Ovary (tissue), 9 donors: ENCODE results near the gene PLA1A. TPM values are rescaled to one million over a fixed set of nuclear protein-coding genes. Genes with fewer than 3 reads are reported as not detected.

Experiments
- DNase-seq, 5 donors: peaks; one replicate each; pipeline ENCODE4 v3.0.0-alpha.2; 2019 to 2020
- H3K27ac ChIP-seq, 2 donors: fragments of 200-600 bp; one replicate each; pipeline versions ENCODE4 v1.5.1 to v1.8.0; 2019 to 2022
- H3K27me3 ChIP-seq: fragments of 200-600 bp; one replicate; pipeline ENCODE4 v1.8.0; 2022
- H3K36me3 ChIP-seq: fragments of 200-600 bp; sonication (generic); one replicate; pipeline ENCODE4 v1.5.1; 2019
- H3K4me1 ChIP-seq: one replicate; pipeline ENCODE4 v1.8.1; 2013; ENCODE audit warnings: mild to moderate bottlenecking, moderate library complexity; ENCODE audit not compliant: insufficient read depth
- H3K4me3 ChIP-seq: fragments of 200-600 bp; sonication (generic); one replicate; pipeline ENCODE4 v1.5.1; 2017
- H3K9me3 ChIP-seq, 2 donors: fragments of 200-600 bp in 1 of 2; sonication (generic) in 1 of 2; one replicate each; pipeline versions ENCODE4 v1.5.1 to v1.8.1; 2013 to 2019; ENCODE audit warnings: mild to moderate bottlenecking in 1 of 2, moderate library complexity in 1 of 2
- EP300 ChIP-seq: sonication (generic); formaldehyde crosslinking; IDR thresholded peaks from one replicate; pipeline ENCODE4 v1.6.1; 2017; ENCODE audit warnings: antibody characterized with exemption
- POLR2A ChIP-seq: fragments of 450-650 bp; IDR thresholded peaks from one replicate; pipeline ENCODE4 v1.6.1; 2017; ENCODE audit warnings: antibody characterized with exemption, mild to moderate bottlenecking, moderate library complexity
- WGBS, 3 donors: extraction: QIAGEN DNeasy Blood & Tissue Kit in 1 of 3; methylation state at CpG; one replicate each; pipeline versions ENCODE4 v1.1.5 to v1.1.7; 2013 to 2017; 5-methylcytosine and 5-hydroxymethylcytosine counted together
- intact Hi-C, 4 donors: fragments of 100-400 bp; cut with DNase I; formaldehyde crosslinking; loops; one replicate each; pipeline versions ENCODE4 v1.11.0 to v1.15.1; 2022 to 2023
- polyA plus RNA-seq, 2 donors: library from polyadenylated mRNA; stranded (reverse); fragments of 200-250 nt in 1 of 2; fragments of 350-450 nt in 1 of 2; fragmentation: Illumina TruSeq in 1 of 2; extraction: RNeasy Lipid Tissue Mini Kit (QIAGEN cat#74804) in 1 of 2; gene quantifications; one replicate each; pipeline ENCODE4 v1.2.3, GENCODE V29; 2013 to 2014
- total RNA-seq, 7 donors: library from RNA; depleted of rRNA in 2 of 7; stranded (reverse); fragments of >200 nt in 2 of 7; fragmentation: NEBNext Ultra II Directional in 3 of 7; extraction: Animal tissue kit (Norgen Biotek cat#: 25700) in 3 of 7; gene quantifications; one replicate each; pipeline versions ENCODE4 v1.1.0 to v1.2.4, GENCODE V29; 2016 to 2023
- TF ChIP-seq, protein P1 (sequence below), 3 donors: fragments of 450-650 bp in 2 of 3; fragments of 200-600 bp in 1 of 3; IDR thresholded peaks; one replicate each; pipeline versions ENCODE4 v1.5.1 to v1.8.0; 2016 to 2022; ENCODE audit warnings: antibody characterized with exemption in 3 of 3, mild to moderate bottlenecking in 1 of 3
- donor health status: DM: no; HTN: no; CAD: no; lungs with moderate emphysema.
- donor health status: DM: no; HTN: no; CAD: no.
- donor health status: Bipolar disorder and iron deficiency.
- donor health status: DM: yes; HTN: yes; CAD: no.
- donor health status: DM: no; HTN: no; CAD: no.
- donor health status: DM: yes; HTN: yes; CAD: no.

PLA1A gene
- total and polyA plus RNA-seq, 9 donors, result 0.53 to 9.9 (median 1.5) TPM

GRCh38 chr3:119571688-119572087 is 26.0 kb upstream of the PLA1A start:
- Histone ChIP-seq H3K4me1 (no peaks in the 10 kb centered on the region), H3K27me3 (no peaks in the 10 kb centered on the region), H3K9me3 (no peaks in the 10 kb centered on the region), H3K4me3 (no peak overlapping the region), H3K27ac (no peak overlapping the region), H3K36me3 (no peaks in the 10 kb centered on the region)
- TF ChIP-seq POLR2A (no peak), EP300 (no peak)
- TF ChIP-seq, protein P1, sequence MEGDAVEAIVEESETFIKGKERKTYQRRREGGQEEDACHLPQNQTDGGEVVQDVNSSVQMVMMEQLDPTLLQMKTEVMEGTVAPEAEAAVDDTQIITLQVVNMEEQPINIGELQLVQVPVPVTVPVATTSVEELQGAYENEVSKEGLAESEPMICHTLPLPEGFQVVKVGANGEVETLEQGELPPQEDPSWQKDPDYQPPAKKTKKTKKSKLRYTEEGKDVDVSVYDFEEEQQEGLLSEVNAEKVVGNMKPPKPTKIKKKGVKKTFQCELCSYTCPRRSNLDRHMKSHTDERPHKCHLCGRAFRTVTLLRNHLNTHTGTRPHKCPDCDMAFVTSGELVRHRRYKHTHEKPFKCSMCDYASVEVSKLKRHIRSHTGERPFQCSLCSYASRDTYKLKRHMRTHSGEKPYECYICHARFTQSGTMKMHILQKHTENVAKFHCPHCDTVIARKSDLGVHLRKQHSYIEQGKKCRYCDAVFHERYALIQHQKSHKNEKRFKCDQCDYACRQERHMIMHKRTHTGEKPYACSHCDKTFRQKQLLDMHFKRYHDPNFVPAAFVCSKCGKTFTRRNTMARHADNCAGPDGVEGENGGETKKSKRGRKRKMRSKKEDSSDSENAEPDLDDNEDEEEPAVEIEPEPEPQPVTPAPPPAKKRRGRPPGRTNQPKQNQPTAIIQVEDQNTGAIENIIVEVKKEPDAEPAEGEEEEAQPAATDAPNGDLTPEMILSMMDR (IDR thresholded peaks at IDR 0.05), result no peak
- intact Hi-C loops, result loop anchor here in 1 of 4 donors (10.0 kb wide), 1 partner anchor 103 kb away; the partner anchor contains the start of gene COX17
- no peak for DNase-seq
- WGBS, 3 donors, result 47 to 78% (median 65%) methylated on average over 5 of the region's 5 CpGs

DNA sequence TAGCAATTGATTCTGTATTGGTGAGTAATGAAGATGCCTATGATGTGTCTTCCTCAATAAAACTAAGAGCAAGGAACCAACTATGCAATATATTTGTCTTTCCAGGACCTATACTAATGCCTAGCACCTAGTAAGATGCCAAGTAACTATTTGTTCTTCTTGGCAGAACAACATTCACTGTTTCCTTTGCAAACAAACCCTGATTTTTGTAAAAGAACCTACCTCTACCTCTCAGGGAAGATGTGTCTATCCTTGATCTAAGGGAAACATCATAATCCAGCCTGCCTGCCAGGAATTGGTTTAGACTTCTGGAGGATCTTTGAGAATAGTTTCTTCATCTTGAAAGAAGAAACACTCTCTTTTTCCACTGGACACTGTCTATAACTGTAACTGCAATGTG is 22.2 kb upstream of the PLA1A start:
- Histone ChIP-seq H3K9me3 (no peaks in the 10 kb centered on the region), H3K4me3 (no peak overlapping the region), H3K27me3 (no peaks in the 10 kb centered on the region), H3K36me3 (no peaks in the 10 kb centered on the region), H3K27ac (no peak overlapping the region), H3K4me1 (no peaks in the 10 kb centered on the region)
- TF ChIP-seq POLR2A (no peak), EP300 (no peak)
- TF ChIP-seq, protein P1 (IDR thresholded peaks at IDR 0.05), result no peak
- intact Hi-C loops, result loop anchor here in 1 of 4 donors (10.0 kb wide), 1 partner anchor 99 kb away; the partner anchor contains the start of gene COX17
- no peak for DNase-seq

GRCh38 chr3:119579366-119580066 is 18.2 kb upstream of the PLA1A start, which contains the start of gene ADPRH:
Gene ADPRH, plus strand, starts transcription at chr3:119579492. Its CDS starts 2,678 bp downstream, at chr3:119582170.
- TF ChIP-seq, protein P1 (IDR thresholded peaks at IDR 0.05), result no peak
- no peak for TF ChIP-seq POLR2A
- TF ChIP-seq EP300, result no peak
- H3K9me3 ChIP-seq, result no peaks in the 10 kb centered on the region
- no peaks in the 10 kb centered on the region for H3K27me3 ChIP-seq
- peak; percentile 71 to 88 (median 76) for DNase-seq
- intact Hi-C loops, result loop anchor here in 1 of 4 donors (10.0 kb wide), 1 partner anchor 95 kb away; the partner anchor contains the start of gene COX17
- WGBS, 3 donors, result 1 to 2% (median 1%) methylated on average over 53 to 68 of the region's 68 CpGs
- H3K4me3 ChIP-seq, result peak within 1 kb of the TSS; percentile 69
- peak within 1 kb of the TSS; percentile 55 to 70 for H3K27ac ChIP-seq
- no peaks in the 10 kb centered on the region for H3K4me1 ChIP-seq
- H3K36me3 ChIP-seq, result no peaks in the 10 kb centered on the region

- no peaks in the 10 kb centered on the region for H3K27me3 ChIP-seq
- no peaks in the 10 kb centered on the region for H3K9me3 ChIP-seq
- H3K27ac ChIP-seq, result peak overlapping the region; percentile 55 to 70
- TF ChIP-seq EP300 (no peak), POLR2A (peak; percentile 13)
- H3K4me3 ChIP-seq, result peak overlapping the region; percentile 69
- DNase-seq, result peak in 4 of 5 donors; percentile 11 to 46 (median 27)
- no peaks in the 10 kb centered on the region for H3K4me1 ChIP-seq
- no peaks in the 10 kb centered on the region for H3K36me3 ChIP-seq
- intact Hi-C loops, result no loop called here
- 19 to 23% (median 21%) methylated on average over 16 of the region's 16 CpGs for WGBS, 3 donors
Measured at GRCh38 chr3:119580067-119580760, 17.5 kb upstream of the PLA1A start.
